ENCODE data around the gene SLC36A3.
"Not testable (repeated sequence)": the region's sequence is repeated elsewhere in the genome, so short reads cannot be mapped to it uniquely, and the experiment has no call there.

The SLC36A3 gene

DNA sequence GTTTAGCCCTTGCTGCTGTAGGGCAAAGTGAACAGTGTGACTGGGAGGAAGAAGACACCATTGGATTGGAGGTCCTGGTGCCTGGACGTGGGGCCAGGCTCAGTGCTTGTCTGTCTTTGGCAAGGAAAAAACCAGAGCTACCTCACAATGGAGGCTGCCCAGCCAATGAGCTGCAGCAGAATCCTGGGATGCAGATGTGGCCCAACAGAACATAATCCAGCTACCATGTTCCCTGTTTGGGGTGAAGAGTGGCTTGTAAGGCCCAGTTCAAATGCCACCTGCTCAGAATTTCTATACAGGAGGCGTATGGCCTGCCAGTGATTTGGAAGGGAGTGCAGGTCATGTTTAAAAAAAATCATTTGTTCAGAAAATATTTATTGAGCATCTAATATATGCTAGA, at the start of gene SLC36A3:
SLC36A3 (minus strand) TSS at position 101 of the 400 bp plus-strand sequence. CDS start 412 bp downstream, outside the sequence.
- DNase-seq = no peak

DNA sequence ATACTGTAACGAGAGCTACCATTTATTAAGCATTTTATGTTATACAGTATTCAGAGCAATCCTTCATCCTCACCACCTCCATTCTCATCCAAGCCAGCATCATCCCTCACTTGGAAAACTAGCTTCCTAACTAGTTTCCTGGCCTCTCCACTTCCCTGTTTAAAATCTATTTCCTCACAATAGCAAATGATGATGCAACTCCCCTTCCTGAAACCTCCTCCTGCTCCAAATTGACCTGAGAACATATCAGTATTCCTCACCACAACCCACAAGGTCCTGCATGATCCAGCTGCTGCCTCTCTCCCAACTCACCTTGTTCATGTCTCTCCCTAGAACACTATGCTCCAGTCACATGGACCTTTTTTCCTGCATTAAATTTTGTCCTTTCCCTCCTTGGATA, 48.1 kb upstream of the SLC36A3 start:
- DNase-seq = no peak

DNA sequence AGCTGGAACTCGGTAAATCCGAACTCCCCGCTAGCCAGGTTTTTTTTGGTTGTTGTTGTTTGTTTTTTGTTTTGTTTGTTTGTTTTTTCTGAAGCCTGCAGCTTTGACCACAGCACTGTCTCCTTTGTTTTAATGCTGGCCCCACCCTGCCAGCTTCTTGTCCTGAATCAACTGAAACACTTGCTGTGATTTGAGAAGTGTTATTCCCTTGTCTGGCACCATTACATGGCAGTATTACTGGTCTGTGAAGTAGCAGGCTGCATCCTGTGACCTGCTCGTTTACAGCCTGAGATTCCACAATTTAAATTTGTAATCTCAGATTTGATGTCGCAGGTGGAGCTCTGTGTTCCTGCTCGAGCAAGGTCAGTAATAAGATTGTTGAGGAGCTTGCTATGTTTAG, 45.2 kb upstream of the SLC36A3 start:
- DNase-seq = no peak

DNA sequence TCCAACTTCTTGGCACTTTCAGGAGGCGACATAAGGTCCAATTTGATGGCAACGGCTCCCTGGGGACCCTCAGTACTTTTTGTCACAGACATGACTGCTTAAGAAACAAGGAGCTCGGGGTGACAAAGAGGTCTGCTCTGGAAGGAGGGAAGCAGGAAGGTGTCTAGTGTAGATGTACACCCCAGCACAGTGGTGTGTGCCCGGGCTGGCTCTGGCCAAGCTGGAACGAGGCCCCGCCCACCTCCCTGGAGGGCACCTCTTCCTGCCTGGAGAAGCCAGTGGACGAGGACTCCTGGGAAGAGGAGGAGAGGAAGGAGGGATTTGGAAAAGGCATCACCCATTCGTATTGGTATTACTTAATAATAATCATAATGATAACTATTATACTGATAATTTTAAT, 43.8 kb upstream of the SLC36A3 start, which contains the start of gene SLC36A2:
SLC36A2 (minus strand) TSS at position 191 of the 400 bp plus-strand sequence; CDS start at position 92, 99 bp downstream.
- no peak for DNase-seq

DNA sequence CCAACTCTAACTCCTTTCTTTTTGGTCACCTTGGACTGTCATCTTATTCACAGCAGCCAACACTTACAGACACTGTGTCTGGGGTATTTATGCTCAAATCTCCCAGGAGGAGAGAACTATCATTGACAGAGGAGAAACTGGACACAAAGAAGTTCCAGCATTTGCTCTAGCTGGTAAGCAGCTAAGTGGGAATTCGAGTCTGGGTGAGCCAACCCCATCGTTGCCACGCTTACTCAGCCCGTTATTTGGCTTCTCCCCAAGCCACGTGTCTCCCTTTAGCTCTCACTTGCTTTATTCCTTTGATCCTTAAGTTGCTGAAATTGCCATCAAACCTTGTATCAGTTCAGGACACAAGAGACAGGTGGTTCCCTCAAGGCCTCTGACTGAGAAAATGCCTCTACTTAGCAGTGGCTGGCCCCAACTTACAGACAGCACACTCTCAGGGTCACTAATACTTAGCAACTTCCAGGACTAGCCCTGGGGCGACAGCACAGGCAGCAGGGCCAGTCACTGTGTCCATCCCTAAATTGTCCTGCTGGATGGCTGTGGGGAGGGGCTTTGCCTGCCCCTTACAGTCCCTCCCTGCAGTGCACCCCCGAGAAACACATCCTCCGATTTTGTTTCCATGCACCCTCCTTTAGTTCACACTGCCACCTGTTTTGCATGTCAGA, 42.4 kb upstream of the SLC36A3 start:
- DNase-seq = no peak

DNA sequence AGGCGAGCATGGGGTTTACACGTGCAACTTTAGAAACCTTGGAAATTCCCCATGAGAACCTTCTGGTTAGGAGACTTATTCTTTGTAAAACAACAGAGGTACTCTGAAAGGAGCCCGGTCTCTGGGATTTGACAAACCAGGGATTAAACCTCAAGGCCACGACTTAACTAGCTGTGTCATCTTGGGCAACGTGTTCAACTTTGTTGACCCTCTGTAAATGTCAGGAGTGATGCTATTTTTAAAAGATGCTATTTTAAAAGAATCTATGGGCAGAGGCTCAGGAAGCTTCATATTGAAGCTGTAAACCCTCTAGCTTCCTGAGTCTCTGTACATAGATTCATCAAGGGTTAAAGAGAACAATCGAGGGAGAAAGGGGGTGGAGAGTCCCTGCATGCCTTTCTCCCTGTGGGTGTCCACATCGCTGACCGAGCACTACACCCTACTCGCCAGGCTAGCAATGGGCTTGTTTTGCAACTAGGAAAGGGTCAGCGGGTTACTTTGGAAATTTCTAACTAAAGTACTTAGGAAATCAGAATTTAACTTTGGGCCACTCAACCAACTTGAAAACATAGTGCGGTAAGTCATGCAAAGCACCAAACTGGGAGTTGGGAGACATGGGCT, 41.7 kb upstream of the SLC36A3 start:
- no peak for DNase-seq

DNA sequence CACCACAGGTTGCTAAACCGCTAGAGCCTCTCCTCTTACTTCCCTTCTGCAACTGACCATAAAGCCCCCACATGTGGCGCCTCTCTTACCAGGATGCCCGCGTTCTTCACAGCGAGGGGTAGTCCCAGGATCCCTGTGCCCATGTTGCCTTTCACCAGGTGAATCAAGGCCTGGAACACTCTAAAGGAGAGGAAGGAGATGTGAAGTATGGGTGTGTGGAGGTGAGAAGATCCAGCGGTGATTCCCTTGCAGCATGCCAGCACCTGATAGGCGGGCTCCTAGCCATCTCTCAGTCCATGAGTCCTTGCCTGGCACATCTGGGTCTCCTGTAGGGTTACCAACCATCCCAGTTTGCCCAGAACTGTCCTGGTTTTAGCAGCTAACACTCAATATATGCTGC, 40.5 kb upstream of the SLC36A3 start:
- no peak for DNase-seq

DNA sequence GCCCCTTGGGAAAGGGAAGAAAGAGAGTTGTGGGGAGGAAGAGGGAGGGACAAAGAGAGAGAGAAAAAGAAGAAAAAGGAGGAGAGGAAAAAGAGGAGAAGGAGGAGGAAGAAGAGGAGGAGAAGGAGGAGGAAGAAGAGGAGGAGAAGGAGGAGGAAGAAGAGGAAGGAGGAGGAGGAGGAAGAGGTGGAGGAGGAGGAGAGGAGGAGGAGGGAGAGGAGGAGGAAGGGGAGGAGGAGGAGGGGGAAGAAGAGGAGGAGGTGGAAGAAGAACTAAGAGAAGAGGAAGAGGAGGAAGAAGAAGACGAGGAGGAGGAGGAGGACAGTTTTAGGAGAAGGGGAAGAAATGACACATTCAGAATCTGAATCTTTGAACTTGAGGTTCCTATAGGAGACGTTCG, 36.4 kb upstream of the SLC36A3 start:
- no peak for DNase-seq

DNA sequence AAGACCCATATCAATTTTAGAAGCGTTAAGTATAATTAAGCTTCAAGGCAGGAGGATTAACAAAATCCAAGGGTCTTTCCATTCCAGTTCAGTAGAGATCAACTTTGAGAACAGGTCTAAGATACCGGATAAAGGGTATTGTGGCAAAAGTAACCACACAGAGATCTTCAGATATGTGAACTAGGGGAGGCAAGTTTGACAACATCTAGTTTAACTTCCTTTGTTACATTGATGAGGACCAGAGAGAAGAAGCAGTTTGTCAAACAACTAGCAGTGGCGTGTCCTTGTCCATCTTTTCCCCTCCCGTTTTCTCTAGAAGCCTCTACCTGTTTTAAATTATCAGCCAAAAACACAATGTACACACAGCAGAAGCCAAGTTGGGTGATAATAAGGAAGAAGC, 35.2 kb upstream of the SLC36A3 start:
- no peak for DNase-seq

DNA sequence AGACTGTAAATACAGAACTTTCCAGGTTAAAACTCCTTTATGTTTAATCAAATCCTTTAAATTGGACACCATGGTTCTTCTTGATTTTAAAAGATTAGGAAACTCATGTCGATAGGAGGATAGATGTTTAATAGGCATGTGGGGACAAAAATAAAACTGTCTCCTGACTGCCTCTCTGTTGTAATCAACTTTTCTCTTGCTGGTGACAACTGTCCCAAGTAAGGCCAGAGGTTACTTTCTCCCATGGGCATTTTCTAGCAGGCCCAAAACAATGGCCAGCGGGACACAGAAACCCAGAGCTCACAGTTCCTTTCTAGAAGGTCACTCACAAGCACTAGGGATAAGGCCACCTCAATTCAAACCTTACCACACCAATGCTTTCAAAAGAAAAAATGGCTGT, 29.3 kb upstream of the SLC36A3 start:
- no peak for DNase-seq

DNA sequence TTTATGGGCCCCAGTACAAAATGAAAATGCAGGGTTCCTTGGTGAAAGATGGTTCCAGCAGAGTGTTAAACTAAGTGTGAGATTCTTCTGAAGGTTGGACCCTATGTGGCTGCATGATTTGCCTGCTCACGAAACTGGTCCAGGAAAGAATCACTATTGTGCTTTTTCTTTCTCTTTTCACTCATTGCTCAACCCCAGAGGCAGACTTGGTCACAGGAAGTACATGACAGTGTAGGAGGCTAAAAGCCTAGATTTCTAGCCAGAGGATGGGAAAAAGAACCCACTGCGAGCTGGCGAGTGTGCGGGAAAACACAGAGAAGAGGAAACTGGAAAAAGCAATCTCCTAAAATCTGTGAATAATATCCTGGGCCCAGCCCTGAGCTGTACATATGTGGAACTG, 25.2 kb upstream of the SLC36A3 start:
- no peak for DNase-seq

DNA sequence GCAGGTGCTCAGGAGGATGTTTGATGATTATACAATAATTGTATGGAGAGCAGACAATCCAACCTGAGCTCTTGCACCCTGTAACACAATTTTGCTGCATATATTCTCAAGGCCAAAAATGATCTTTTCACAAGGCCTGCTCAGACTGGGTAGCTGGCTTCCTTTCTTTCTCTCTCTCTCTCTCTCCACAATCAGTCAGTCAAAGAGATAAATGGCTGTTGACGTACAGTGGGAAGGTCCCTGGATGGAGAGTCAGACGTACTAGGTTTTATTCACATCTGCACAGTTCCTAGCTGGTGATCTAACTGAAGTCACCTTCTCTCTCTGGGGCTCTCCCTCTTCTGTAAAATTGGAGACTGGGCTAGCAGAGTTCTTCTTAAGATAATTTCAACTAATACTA, 24.0 kb upstream of the SLC36A3 start:
- no peak for DNase-seq

DNA sequence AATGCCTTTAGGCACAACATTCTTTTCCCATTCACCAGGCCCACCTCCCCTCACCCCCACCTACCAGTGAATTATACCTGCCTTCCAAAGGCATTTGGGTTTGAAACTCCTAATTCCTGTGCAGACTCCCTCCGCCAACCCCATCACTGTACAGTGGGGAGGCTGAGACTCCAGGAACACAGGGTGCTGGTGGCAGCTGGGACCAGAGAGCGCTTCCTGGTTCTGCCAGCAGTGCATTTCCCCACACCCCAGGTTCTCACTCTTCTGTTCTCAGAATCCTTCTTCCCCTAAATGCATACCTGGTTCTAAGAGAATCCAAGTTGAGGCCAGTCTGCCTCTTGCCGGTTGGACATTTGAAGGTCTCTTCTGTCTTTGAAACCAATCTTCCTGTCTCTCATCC, 22.7 kb upstream of the SLC36A3 start:
- DNase-seq = no peak

DNA sequence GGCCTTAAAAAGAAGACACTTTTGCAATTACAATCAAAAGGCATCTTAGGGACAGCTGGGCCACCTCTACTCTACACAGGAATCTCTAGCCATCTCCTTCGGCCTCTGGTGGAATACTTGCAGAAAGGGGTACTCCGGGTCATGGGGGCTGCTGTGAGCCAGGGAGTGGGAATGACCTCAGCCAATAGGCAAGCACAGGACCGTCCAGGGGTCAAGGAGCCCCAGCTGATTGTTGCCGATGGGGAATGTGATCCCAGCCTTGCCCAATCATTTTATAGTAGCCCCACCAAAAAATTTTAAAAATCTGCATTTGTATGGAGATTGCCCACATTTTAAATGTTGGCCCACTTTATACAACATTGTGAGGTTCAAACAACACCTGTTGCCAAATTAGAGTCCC, 16.9 kb upstream of the SLC36A3 start:
- no peak for DNase-seq

DNA sequence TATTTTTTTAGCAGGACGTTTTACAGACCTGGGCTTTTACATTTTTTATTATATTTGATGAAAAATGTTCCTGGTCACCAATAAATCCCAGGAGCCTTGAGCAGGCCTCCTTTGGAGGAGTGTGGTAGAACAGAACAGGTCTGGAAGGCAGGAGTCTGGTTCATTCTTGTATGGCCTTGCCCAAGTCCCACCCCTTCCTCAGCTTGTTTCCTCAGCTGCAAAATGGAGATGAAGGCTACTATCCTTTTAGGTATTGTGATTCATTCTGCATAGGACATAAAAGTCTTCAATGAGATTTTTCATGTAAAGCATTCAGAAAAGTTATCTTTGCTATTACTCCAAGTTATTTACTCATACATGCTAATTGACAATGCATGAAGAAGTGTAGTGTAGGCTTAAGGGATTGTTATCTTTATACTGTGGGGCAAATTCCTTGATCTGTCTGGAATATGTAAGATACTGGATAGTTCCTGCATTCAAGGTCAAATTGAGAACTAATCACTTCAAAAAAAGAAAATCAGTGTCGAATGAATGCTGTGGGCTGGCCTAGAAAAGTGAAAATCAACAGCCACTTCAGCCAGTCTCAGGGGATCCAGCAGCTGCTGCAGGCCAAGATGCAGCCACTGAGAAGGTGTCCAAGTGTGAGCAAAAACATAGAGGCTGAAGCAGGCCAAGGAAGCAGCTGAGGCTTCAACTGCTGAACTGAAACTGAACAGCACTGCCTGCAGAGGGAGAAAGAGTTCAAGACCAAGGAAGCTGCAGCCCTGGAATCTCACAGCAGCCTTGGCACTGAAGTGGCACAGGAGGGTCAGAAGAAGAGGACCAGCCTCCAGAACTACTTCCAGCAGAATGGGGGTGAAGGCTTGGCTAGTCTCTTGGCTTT, 15.5 kb upstream of the SLC36A3 start:
- DNase-seq = no peak

DNA sequence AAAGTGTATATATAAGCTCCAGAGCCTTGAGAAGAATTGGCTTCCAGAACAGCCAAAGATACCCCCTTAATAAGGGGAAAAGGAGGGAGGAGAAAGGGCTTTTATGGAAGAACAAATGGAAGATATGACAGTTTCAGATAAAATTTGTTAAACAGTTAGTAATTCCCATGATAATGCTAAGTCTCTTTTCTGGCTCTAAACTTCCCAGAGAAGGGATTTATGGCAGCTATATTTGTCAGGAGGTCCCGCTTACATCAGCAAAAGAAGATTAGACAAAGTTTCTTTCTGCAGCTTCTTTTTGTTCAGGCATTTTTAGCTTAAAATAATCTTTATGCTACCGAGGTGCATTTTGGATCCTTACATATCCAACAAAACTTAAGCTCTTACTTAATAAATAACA, 14.3 kb upstream of the SLC36A3 start:
- DNase-seq = no peak

DNA sequence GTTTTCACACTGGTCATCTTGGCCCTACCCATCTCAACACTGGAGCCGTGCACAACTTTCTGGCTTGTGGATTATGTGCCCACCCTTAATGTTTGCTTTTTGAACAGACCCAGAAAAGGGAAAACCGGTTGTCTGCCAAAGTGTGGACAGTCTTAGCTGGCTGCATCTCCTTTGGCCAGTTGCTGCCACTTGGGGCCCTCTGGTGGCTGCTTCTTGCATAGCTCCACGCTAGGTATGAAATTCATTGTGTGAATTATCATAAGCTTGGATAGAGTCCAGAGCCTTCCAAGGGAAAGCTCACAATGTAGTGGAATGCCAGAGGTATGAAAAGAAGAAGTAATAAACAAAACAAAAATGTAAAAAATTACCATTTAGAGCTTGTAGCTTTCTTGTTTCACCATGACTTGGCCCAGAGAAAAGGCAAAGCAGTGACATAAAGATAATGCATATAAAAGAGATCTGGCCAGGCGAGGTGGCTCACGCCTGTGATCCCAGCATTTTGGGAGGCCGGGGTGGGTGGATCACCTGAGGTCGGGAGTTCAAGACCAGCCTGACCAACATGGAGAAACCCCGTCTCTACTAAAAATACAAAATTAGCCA, 12.5 kb upstream of the SLC36A3 start:
- peak; percentile 1 for DNase-seq

DNA sequence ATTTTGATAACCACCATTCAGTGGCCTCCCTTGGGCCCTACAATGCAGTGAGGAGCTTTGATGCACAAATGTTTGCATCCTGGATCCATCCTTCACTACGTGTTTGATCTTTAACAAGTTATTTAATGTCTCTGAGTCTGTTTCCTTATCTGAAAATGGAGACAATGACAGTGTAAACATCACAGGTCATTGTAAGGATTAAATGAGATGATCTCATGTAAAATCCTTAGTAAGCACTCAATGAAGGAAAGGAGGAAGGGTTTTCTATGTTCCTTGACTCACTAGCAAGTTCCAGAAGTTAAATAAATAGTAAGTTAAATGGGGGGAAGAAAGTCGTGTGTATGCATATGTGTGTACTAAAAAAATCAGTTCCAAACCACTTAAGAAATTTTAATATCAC, 9.8 kb upstream of the SLC36A3 start:
- DNase-seq = no peak

DNA sequence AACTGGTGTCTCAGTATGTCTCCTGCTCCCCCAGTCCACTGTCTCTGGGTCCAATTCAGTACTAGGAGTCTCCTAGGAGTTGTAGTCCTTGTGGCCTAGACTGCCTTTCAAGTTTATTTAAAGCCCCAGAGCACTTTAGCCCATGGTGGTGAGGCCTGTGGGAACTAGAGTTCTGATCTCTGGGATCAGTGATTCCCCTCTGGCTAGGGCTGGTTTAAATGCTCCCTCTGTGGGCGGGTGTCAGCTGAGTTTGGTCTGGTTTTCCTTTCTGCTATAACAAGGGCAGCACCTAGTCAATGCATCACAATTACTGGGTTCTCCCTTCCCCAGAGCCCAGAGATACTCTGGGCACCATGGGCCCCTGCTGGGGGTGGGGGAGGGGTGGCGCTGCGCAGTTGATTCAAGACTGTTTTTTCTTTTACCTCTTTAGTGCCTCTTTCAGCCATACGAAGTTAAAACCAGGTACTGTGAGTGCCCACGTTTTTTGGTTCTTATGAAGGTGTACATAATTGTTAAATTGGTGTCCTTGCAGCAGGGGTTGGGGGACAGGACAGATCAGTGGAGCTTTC, 9.3 kb upstream of the SLC36A3 start:
- DNase-seq = no peak

DNA sequence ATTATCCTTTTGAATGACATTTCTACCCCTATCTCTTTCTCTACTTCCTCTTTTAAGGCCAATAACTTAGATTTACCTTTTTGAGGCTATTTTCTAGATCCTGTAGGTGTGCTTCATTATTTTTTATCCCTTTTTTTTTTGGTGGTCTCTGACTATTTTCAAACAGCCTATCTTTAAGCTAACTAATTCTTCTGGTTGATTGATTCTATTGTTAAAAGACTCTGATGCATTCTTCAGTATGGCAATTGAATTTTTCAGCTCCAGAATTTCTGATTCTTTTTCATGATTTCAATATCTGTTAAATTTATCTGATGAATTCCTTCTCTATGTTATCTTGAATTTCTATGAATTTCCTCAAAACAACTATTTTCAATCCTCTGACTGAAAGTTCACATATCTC, 7.4 kb upstream of the SLC36A3 start:
- no peak for DNase-seq

DNA sequence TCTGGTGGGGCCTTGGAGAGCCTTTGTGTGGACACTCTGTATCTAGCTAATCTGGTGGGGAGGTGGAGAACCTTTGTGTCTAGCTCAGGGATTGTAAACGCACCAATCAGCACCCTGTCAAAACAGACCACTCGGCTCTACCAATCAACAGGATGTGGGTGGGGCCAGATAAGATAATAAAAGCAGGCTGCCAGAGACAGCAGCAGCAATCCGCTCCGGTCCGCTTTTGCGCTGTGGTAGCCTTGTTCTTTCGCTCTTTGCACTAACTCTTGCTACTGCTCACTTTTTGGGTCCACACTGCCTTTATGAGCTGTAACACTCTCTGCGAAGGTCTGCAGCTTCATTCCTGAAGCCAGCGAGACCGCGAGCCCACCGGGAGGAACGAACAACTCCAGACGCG, 6.3 kb upstream of the SLC36A3 start:
- DNase-seq = not testable (repeated sequence)

DNA sequence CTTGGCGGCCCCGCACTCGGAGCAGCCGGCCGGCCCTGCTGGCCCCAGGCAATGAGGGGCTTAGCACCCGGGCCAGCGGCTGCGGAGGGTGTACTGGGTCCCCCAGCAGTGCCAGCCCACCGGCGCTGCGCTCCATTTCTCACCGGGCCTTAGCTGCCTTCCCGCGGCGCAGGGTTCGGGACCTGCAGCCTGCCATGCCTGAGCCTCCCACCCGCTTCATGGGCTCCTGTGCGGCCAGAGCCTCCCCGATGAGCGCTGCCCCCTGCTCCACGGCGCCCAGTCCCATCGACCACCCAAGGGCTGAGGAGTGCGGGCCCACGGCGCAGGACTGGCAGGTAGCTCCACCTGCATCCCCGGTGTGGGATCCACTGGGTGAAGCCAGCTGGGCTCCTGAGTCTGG, 5.7 kb upstream of the SLC36A3 start:
- not testable (repeated sequence) for DNase-seq

Measured in NCI-H2171 treated with DMSO at 0.1 percent for 48 hours (cell line).